ENCODE results near the gene COPZ1. TPM values are rescaled to one million over a fixed set of nuclear protein-coding genes. Genes with fewer than 3 reads are reported as not detected.

COPZ1 gene
- total RNA-seq, 3 donors from 2014 or later = 70.9 to 109 (median 90.1) TPM

DNA sequence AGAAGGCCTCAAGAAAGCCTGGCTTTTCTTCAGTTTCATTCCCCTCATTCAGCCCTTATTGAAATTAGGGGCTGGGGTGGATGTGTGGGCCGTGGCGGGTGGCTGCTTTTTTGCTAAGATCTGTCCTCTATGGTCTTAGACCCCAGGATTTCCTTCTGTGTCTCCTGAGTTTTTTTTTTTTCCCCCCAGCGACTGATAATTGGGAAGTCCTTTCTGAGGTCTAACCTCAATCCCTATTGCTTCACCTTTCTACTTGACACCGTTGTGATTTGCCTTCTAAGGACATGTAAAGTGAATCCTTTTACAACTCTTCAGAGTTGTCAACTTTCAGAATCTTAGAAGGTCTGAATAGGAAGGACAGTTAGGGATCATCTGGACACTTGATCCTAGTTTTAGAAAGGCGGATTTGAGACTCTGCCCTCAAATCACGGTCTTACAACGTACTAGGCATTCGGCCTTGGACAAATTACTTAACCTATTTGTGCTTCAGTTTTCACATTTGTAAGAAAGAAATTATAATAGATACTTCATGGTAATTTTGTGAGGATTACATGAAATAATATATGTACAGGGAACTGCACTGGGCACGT lies 34.9 kb downstream of the COPZ1 start:
- TF ChIP-seq POLR2A (IDR thresholded peaks at IDR 0.05) (no peak), POLR2AphosphoS5 (IDR thresholded peaks at IDR 0.05) (no peak)
- TF ChIP-seq, protein P1, sequence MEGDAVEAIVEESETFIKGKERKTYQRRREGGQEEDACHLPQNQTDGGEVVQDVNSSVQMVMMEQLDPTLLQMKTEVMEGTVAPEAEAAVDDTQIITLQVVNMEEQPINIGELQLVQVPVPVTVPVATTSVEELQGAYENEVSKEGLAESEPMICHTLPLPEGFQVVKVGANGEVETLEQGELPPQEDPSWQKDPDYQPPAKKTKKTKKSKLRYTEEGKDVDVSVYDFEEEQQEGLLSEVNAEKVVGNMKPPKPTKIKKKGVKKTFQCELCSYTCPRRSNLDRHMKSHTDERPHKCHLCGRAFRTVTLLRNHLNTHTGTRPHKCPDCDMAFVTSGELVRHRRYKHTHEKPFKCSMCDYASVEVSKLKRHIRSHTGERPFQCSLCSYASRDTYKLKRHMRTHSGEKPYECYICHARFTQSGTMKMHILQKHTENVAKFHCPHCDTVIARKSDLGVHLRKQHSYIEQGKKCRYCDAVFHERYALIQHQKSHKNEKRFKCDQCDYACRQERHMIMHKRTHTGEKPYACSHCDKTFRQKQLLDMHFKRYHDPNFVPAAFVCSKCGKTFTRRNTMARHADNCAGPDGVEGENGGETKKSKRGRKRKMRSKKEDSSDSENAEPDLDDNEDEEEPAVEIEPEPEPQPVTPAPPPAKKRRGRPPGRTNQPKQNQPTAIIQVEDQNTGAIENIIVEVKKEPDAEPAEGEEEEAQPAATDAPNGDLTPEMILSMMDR (IDR thresholded peaks at IDR 0.05) = no peak
- no peaks in the 10 kb centered on the region for H3K9me3 ChIP-seq
- intact Hi-C loops (cut with DNase I; ENCODE audit: low total_unique reads) = loop anchor here (5.0 to 10.0 kb wide), 3 partner anchors 75 to 1382 kb away; partner anchors contain the start of genes CBX5, GDF11 and HNRNPA1
- H3K36me3 ChIP-seq = no peaks in the 10 kb centered on the region
- peak overlapping the region; percentile 90 to 93 for H3K27ac ChIP-seq
- H3K27me3 ChIP-seq = no peaks in the 10 kb centered on the region
- H3K4me1 ChIP-seq = no peaks in the 10 kb centered on the region
- H3K4me3 ChIP-seq = peak overlapping the region; percentile 48 to 78 (median 69)
- DNase-seq (ENCODE audit: low spot score in 2 of 2) = no peak

DNA sequence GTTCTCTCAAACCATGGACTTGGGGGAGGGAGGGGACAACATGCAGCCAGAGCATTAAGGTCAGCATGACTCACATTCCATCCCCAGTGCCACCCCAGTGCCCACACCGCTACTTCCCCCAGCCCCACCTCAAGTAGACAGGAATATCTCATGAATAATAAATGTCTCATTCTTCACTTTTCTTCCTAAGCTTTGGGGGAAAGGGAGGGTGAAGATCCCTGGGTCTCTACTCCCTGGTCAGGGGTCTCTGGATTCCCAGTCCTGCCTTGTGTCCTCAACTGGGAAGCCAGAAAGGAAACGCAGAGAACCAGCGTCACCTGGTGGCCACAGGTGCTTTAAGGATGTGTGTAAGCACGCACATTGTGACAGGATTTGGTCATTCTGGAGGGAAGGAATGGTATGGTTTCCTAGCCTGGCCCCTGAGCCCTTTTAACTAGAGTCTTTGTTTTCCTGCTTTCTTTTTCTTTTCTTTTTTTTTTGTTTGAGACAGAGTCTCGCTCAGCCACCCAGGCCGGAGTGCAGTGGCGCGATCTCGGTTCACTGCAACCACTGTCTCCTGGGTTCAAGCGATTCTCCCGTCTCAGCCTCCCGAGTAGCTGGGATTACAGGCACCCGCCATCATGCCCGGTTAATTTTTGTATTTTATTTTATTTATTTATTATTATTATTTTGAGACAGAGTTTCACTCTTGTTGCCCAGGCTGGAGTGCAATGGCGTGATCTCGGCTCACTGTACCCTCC lies 36.0 kb downstream of the COPZ1 start:
- no peak overlapping the region for H3K4me3 ChIP-seq
- TF ChIP-seq POLR2AphosphoS5 (IDR thresholded peaks at IDR 0.05) (peak in 1 of 3 donors; percentile 32), POLR2A (IDR thresholded peaks at IDR 0.05) (no peak)
- TF ChIP-seq, protein P1 (IDR thresholded peaks at IDR 0.05) = peak; percentile 69 to 88 (median 78)
- H3K4me1 ChIP-seq = no peaks in the 10 kb centered on the region
- peak overlapping the region; percentile 90 to 93 for H3K27ac ChIP-seq
- intact Hi-C loops (cut with DNase I; ENCODE audit: low total_unique reads) = loop anchor here (5.0 to 10.0 kb wide), 3 partner anchors 76 to 1381 kb away; partner anchors contain the start of genes CBX5, GDF11 and HNRNPA1
- H3K9me3 ChIP-seq = no peaks in the 10 kb centered on the region
- no peaks in the 10 kb centered on the region for H3K27me3 ChIP-seq
- DNase-seq (ENCODE audit: low spot score in 2 of 2) = peak; percentile 72 to 76
- H3K36me3 ChIP-seq = no peaks in the 10 kb centered on the region

DNA sequence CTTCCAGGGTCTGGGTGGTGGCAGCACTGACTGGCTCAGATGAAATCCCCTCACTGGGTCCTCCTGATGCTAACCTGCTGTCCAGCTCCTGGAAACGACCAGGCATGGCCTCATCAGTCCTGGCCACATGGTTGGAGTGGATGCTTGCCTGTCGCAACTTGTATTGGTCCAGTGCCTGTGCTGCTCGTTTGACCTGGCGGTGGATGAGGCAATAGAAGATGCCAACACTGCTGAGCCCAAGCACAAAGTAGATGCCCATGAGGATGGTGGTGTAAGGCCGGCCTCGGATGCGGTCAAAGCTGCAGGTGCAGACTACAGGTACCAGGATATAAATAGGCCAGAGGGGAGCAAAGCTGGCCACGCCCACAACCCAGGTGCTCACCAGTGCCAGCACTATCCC lies 38.1 kb downstream of the COPZ1 start:
- intact Hi-C loops (cut with DNase I; ENCODE audit: low total_unique reads) = loop anchor here (5.0 to 10.0 kb wide), 3 partner anchors 78 to 1379 kb away; partner anchors contain the start of genes CBX5, GDF11 and HNRNPA1
- H3K36me3 ChIP-seq = no peaks in the 10 kb centered on the region
- no peak overlapping the region for H3K27ac ChIP-seq
- H3K4me1 ChIP-seq = no peaks in the 10 kb centered on the region
- H3K4me3 ChIP-seq = no peak overlapping the region
- H3K27me3 ChIP-seq = no peaks in the 10 kb centered on the region
- TF ChIP-seq, protein P1 (IDR thresholded peaks at IDR 0.05) = no peak
- TF ChIP-seq POLR2A (IDR thresholded peaks at IDR 0.05) (no peak), POLR2AphosphoS5 (IDR thresholded peaks at IDR 0.05) (no peak)
- no peak for DNase-seq (ENCODE audit: low spot score in 2 of 2)
- no peaks in the 10 kb centered on the region for H3K9me3 ChIP-seq

DNA sequence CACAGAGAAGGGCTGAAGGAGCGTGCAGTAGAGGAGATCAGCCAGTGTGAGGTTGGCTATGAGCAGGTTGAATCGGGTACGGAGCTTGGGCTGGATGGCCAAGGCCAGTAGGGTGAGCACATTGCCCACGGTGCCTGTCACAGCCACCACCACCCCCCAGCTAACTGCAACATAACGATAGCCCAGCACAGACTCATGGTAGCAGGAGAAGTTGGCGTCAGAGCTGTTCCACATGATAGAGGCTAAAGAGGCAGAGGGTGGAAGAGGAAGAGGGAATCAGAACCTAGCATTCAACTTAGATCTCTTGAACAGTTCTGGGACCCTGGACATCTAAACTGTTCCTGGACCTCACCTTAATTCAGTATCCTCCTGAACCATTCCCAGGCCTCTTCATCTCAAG lies 38.7 kb downstream of the COPZ1 start:
- Histone ChIP-seq H3K36me3 (no peaks in the 10 kb centered on the region), H3K4me1 (no peaks in the 10 kb centered on the region), H3K9me3 (no peaks in the 10 kb centered on the region), H3K4me3 (no peak overlapping the region), H3K27ac (no peak overlapping the region), H3K27me3 (no peaks in the 10 kb centered on the region)
- TF ChIP-seq, protein P1 (IDR thresholded peaks at IDR 0.05) = no peak
- TF ChIP-seq POLR2AphosphoS5 (IDR thresholded peaks at IDR 0.05) = no peak
- no peak for TF ChIP-seq POLR2A (IDR thresholded peaks at IDR 0.05)
- intact Hi-C loops (cut with DNase I; ENCODE audit: low total_unique reads) = loop anchor here (5.0 to 10.0 kb wide), 3 partner anchors 79 to 1379 kb away; partner anchors contain the start of genes CBX5, GDF11 and HNRNPA1
- no peak for DNase-seq (ENCODE audit: low spot score in 2 of 2)

DNA sequence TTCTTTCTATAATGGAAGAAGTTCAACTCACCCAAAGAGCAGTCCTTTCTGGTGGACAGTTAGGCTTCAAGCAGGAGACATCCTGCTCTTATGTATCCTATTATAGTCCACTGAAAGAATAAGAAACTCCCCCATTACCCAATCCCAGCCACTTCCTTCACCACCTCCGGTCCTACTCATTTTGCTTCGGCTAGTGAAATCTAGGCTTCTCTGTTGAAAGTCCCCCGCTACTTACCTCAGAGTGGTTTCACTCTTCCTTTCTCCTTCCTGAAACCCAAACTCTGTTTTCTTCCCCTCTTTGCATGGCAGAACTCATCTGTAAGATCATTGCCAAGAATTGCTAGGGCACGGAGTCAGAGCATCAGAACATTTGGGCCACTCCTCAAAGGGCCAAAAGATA lies 39.5 kb downstream of the COPZ1 start, which contains the start of gene GPR84:
GPR84 (minus strand) TSS at position 74 of the 400 bp plus-strand sequence. CDS start 635 bp downstream, outside the sequence.
- intact Hi-C loops (cut with DNase I; ENCODE audit: low total_unique reads) = loop anchor here (5.0 to 10.0 kb wide), 3 partner anchors 80 to 1378 kb away; partner anchors contain the start of genes CBX5, GDF11 and HNRNPA1
- no peak within 1 kb of the TSS for H3K4me3 ChIP-seq
- TF ChIP-seq, protein P1 (IDR thresholded peaks at IDR 0.05) = no peak
- TF ChIP-seq POLR2AphosphoS5 (IDR thresholded peaks at IDR 0.05) (no peak), POLR2A (IDR thresholded peaks at IDR 0.05) (no peak)

More for the DNA sequence above, 39.5 kb downstream of the COPZ1 start, which contains the start of gene GPR84:
- H3K27ac ChIP-seq = no peak within 1 kb of the TSS
- no peak for DNase-seq (ENCODE audit: low spot score in 2 of 2)
- H3K9me3 ChIP-seq = no peaks in the 10 kb centered on the region
- no peaks in the 10 kb centered on the region for H3K36me3 ChIP-seq
- no peaks in the 10 kb centered on the region for H3K27me3 ChIP-seq
- H3K4me1 ChIP-seq = no peaks in the 10 kb centered on the region

Measured in breast epithelium (tissue), 4 donors.